Eye (tissue), 1 donor: ENCODE results near the gene PCNP.
"Not testable (repeated sequence)": the region's sequence is repeated elsewhere in the genome, so short reads cannot be mapped to it uniquely, and the experiment has no call there.

Experiments used
- DNase-seq: peaks from one replicate; pipeline ENCODE4 v3.0.0-alpha.2; 2015

The PCNP gene

GRCh38 chr3:101634591-101635196 is 60.7 kb downstream of the PCNP start:
- DNase-seq, result no peak

DNA sequence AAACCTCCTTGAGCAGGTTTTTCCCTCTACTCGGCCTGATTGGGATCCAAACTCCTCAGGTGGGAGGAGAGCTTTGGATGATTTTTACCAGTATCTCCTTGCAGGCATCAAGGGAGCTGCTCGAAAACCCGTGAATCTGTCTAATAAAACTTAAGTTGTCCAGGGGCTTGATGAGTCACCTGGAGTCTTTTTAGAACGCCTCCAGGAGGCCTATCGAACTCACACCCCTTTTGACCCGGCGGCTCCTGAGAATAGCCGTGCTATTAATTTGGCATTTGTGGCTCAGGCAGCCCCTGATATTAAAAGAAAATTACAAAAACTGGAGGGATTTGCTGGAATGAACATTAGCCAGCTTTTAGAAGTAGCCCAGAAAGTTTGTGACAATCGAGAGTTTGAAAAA is 61.4 kb downstream of the PCNP start:
- no peak for DNase-seq

DNA sequence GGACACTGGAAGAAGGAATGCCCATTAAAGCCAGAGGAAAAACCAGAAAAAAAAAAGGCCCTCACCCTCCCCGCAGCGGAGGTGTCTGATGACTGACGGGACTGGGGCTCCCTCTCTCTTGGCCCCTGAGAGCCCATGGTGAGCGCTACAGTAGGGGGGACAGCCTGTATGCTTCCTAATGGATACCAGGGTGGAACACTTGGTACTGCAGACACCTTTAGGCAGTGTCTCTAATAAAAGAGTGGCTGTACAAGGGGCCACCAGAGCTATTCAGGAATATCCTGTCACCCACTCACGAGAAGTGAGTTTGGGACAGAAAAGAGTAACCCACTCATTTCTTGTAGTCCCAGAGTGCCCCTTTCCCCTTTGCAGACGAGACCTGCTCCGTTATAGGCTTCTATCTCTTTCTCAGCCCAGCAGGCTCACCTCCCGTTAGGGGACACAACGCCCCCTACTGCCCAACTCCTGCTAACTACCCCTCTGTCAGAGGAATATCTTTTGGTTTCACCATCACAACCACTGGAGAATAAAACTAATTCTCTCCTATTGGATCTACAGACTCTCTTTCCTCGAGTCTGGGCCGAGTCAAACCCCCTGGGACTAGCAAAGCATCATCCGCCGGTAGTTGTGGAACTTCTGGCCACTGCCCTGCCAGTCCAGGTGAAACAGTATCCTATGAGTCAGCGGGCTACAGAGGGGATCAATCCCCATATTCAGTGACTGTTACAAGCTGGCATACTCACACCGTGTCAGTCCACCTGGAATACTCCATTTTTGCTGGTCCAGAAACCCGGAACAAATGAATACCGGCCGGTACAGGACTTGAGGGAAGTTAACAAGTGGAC is 62.2 kb downstream of the PCNP start:
- peak; percentile 39 for DNase-seq

DNA sequence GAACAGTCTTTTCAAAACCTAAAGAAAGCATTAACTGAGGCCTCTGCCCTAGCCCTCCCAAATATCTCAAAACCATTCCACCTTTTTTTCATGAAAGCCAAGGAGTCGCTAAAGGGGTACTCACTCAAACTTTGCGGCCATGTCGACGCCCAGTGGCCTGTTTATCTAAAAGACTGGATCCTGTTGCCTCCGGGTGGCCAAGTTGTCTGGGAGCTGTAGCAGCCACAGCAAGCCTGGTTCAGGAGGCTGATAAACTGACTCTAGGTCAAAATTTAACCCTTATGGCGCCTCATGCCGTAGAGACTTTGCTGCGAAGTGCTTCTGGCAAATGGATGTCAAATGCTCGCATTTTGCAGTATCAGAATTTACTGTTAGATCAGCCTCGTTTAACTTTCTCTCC is 63.5 kb downstream of the PCNP start:
- no peak for DNase-seq

- DNase-seq, result no peak
These were observed 64.3 kb downstream of the PCNP start for GRCh38 chr3:101638261-101638745.

DNA sequence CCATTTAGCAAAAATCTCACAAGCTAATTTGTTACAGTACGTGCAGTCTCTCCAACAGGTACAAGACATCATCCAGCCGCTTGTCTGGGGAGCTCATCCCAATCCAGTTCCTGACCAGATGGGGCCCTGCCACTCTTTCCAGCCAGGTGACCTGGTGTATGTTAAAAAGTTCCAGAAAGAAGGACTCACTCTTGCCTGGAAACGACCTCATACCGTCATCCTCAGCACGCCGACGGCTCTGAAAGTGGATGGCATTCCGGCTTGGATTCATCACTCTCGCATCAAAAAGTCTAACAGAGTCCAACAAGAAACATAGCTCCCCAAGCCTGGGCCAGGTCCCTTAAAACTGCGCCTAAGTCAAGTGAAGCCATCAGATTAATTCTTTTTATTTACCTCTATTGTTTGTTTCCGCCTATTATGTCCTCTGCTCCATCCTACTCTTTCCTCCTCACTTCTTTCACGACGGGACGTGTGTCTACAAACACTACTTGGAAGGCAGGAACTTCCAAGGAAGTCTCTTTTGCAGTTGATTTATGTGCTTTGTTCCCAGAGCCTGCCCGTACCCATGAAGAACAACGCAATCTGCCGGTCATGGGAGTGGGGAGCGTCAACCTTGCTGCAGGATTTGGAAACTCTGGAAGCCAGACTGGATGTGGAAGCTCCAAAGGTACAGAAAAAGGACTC is 65.4 kb downstream of the PCNP start:
- no peak for DNase-seq

GRCh38 chr3:101640256-101640655 is 66.3 kb downstream of the PCNP start:
- DNase-seq, result no peak

- not testable (repeated sequence) for DNase-seq
These were observed 67.6 kb downstream of the PCNP start for GRCh38 chr3:101641397-101642115.

- DNase-seq, result no peak
These were observed 68.5 kb downstream of the PCNP start for GRCh38 chr3:101642441-101642840.

DNA sequence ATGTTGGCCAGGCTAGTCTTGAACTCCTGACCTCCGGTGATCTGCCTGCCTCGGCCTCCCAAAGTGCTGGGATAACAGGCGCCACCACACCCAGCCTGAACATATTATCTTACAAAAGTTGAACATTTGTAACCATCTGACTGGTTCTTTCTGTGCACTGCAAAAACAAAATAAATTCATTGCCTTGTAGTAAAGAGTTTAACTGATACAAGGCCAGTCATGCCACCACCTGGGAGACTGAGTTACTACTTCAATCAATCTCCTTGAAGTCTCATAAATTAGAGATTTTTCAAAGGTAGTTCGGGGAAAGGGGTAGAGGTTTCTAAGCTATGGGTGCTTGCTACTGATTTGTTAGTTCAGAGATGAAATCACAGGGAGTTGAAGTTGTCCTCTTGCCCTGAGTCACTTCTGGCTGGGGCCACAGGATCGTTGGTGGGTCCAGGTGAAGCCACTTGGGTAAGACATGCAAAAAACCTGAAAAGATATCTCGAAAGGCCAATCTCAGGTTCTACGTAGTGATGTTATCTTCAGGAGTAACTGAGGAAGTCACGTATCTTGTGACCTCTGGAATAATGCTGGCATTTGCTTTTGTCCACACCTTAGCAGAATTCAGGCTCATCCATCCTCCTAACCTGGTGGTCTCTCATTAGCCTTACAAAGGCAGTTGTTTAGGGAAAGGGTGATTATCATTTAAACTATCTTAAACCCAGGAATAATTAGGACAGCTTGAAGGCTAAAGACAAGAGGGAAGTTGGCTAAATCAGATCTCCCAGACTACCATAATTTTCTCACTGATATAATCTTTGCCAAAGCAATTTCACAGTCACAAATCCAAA is 69.2 kb downstream of the PCNP start:
- no peak for DNase-seq
